GM21723 (cell line): Measurements from ENCODE around the gene DAD1.
"Not testable (repeated sequence)": the region's sequence is repeated elsewhere in the genome, so short reads cannot be mapped to it uniquely, and the experiment has no call there.

ENCODE experiments used
- ATAC-seq: cut with Tn5 transposase; IDR thresholded peaks from one replicate; pipeline ENCODE4 v1.9.1; 2021; ENCODE audit warnings: mild to moderate bottlenecking, moderate library complexity; ENCODE audit not compliant: unreplicated experiment

The DAD1 gene

DNA sequence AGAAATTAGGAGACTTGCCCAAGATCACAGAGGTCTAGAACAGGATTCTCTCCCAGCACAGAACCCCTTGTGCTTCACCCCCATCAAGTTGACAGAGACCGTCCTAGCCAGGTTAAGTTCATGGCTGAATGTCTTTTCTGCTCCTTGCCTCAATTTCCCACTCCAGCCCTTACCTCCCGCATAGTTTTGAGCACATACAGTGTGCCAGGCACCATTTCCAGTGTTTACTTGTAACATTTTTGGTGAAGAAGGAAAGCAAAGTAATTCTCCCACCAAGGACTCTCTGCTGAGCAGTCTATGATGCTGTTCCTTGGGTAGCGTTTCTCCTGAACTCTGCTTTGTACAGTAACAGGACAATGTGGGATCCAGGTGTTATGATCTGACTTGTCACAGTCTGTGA, 10.3 kb upstream of the DAD1 start:
- no peak for ATAC-seq

DNA sequence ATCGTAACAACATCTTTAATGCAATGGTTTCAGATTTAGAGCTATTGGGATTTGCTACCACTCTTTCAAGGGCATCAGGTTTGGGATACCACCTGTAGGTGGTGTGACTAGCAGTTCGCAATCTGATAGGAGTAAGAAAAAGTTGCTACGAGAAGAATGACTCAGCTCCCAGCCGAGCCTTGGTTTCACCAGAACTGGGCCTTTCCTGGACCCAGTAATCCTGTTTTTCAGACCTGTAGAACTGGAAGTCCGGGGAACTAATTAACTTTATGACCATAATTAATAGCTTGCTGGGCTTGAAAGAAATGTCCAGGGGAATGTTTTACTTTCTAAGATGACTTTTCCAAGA, 9.8 kb upstream of the DAD1 start:
- peak; percentile 50 for ATAC-seq

DNA sequence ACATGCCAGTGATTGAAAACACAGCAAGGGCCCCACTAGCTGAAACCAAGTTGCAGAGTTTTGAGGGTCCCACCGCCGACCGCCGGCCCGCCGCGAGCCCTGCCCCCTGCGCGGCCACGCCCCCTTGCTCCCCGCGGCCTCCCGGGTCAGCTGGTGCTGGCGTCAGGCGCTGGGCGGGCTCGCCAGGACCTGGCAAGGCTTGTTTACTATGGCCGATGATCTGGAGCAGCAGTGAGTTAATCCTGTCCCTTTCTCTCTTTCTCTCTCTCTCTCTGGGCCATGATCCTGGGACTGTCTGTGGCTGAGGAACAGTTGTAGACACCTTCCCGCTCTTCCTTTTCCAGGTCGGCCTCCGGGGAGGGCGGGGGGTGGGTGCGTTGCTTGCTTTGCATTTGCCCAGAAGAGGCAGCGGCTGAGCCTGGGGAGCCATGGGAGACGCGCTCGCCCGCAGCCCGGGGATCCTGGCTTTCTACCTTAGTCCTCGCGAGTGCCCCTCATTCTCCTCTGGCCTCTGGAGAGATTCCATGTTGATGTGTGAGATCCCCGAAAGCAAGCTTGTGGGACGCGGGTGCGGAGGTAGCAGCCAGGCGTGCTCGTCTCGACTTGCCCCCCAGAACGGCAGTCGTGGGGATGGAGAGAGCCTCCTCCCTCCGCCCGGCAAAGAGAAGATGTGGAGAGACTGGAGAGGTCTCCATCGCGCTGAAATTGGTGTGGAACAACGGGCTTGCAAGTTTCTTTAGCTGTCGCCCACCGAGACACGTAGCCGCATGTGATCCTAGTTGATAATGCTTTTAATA, 9.3 kb upstream of the DAD1 start, which contains the start of gene ABHD4:
ABHD4 (plus strand) TSS at position 202 of the 797 bp plus-strand sequence; CDS start at position 209, 7 bp downstream.
- ATAC-seq = peak; percentile 79

DNA sequence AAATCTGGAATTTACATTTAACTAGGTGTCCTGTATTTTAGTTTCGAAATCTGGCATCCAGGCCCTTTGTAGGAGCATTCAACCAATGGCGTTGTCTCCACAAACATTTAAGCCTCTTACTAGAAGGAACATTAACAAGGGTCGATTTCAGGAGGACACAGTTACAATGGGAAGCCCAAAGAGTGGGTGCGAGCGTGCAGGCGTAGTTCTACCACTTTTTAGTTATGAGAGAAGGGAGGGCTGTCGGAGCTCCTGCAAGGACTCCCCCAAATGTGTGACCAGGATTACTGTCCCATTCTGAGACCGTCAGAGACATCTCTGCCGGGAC, 8.7 kb upstream of the DAD1 start:
- peak; percentile 34 for ATAC-seq

DNA sequence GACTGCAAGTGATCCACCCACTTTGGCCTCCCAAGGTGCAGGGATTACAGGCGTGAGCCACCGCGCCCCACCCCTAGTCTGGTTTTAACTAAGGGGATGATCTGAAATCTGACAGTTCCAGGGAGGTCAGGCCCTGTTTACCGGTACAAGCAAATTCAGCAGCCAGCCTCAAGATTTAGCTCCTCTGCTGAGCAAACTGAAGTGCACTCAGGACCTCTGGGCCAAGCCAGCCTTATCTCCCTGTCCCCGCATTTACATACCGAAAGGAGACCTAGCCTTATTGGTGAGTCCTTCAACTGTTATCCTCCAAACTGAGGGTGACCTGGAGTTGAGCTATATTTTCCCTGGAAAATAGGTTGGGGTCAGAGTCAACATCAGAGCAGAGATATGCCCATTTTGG, 8.2 kb upstream of the DAD1 start:
- ATAC-seq = no peak

DNA sequence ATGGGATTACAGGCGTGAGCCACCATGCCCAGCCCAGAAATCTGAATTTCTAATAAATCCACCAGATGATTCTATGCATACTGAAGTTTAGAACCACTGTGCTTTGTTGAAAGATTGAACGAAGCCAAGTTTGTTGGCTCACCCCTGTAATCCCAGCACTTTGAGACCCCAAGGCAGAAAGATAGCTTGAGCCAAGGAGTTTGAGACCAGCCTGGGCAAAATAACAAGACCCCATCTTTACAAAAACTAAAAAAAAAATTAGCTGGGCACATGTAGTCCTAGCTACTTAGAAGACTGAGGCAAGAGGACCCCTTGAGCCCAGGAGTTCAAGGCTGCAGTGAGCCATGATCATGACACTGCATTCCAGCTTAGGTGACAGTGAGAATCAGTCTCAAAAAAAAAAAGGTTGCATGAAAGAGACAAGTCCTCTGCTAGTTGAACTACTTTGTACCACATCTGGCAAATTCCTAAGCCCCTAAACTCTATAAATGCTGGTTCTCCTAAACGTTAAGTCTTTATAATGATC, 7.4 kb upstream of the DAD1 start:
- ATAC-seq = no peak

DNA sequence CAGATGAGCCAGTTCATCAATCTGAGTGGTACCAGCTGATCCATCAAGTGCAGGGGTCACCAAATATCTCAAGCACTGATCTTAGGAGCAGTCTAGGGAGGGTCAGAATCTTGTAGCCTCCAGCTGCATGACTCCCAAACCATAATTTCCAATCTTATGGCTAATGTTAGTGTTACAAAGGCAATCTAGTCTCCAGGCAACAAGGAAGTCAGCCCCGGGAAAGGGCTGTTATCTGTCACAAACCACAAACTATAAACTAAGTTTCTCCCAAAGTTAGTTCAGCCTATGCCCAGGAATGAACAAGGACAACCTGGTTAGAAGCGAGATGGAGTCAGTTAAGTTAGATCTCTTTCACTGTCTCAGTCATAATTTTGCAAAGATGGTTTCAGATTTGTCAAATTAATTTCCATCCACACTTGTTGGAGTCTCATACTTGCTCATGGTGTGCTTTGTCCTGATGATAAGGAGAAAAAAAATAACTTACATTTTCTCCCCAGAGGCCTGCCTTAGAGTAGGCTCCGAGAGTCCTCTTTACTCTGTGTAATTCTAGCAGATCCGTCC, 5.2 kb upstream of the DAD1 start:
- no peak for ATAC-seq

DNA sequence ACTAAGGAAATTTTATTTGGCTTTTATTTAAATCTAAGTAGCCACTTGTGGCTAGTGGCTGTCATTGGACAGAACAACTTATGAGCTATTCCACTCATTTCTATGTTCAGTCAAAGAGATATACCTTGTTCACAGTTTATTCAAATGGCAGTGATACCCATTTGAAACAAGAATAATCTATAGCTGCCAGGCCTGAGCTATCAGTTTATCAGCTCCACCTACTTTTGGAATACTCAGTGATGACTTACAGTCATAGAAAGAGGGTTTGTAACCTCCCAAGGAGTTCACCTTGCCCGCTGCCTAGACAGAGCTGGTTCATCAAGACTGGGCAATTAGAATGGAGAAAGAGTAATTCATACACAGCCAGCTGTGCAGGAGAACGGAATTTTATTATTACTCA, 4.6 kb upstream of the DAD1 start:
- ATAC-seq = no peak

DNA sequence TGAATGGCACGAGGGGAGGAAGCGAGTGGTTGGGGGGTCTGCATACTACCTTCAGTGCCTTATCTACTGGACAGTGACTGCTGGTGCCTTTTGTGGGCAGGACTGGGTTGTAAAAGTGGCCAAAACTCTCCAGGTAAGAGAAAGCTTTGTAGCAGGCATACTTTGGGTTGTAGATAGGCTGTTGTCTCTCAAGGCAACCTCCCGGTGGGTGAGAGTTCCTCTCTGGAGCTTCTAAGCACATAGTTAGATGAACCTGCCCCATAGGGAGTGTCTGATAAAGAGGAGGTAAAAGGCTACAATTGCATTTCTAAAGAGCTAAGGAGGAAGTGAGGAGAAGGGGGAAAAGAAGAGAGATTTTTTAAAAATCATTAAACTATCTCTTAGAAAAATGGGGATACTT, 4.2 kb upstream of the DAD1 start:
- ATAC-seq = no peak

DNA sequence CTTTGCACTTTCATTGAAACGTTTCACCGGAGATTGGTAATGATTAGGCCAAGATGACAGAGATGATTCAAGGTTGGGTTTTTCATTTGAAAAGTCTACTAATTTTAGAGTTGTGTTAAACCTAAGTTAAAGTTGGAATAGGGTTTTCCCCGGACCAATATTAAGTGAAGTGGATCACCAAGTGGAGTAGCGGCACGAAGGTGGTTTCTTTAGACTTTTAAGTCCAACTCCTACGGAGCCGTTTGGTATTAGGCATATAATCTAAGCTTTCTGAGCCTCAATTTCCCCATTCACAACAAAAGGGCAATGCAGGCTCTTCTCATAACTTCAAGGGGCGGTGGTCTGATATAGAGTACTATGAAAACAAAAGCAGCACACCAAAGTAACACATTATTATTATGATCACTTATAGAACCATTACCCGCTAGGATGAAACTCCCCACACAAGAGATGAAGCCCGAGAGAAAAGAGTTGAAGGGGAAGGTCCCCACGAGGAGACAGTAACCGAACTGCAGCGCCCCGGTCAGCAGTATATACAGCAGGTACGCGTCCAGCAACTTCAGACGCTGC, 413 bp downstream of the DAD1 start:
- no peak for ATAC-seq

DNA sequence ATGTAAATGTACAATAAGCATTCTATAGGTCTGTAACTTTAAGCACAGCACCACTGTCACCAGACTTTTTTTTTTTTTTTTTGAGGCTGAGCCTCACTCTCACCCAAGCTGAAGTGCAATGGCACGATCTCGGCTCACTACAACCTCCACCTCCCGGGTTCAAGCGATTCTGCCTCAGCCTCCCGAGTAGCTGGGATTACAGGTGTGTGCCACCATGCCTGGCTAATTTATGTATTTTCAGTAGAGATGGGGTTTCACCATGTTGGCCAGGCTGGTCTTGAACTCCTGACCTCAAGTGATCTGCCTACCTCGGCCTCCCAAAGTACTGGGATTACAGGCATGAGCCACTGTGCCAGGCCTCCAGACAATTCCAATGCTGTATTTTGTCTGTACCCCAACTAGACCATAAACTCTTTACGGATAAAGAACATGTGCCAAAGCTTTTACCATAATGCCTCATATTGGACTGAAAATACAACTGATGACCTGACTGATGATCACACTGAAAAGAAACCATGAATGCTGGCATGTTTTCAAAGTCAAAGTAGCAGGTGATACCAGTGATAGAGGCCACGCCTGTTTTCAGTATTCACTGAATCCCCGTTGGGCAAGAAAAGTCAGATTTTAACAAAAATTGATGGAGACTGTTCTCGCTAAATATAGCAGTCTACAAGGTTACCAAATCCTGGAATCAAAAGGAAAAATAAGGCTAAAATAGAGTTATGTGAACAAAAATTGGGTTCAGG, 1.2 kb downstream of the DAD1 start:
- not testable (repeated sequence) for ATAC-seq

DNA sequence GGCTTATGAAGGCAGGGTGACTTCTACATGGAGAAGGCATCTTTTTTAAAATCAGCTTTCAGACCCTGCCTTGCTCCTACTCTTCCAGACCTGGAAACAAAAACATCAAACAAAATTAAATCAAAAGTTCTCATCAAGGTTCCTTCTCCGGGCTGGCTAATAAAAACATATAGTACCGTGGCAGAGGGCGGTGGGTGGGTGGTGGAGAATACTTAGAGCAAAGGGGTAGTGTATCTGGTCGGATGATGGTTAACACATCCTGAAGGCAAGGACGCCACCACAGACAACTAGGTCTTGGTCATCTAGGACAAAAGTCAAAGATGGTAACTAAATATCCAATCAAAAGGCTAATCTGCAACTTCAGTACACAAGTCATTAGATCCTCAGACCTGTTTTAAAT, 1.8 kb downstream of the DAD1 start:
- no peak for ATAC-seq

DNA sequence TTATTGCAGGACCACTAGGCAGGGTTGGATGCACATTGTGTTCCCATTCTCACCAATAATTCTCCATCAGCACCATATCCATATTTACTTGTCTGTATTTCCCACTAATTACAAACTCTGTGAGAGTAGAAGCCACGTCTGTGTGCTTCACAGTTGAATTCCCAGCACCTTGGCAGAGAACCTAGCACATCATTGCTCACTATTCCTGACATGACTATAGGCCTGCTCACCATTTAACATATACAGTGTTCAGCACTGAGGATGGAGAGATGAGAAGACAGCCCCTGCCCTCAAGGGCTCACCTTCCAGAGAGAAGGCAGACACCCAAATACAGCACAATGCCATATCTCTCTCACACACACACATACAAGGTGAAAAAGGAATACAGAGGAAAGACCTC, 5.0 kb downstream of the DAD1 start:
- no peak for ATAC-seq

DNA sequence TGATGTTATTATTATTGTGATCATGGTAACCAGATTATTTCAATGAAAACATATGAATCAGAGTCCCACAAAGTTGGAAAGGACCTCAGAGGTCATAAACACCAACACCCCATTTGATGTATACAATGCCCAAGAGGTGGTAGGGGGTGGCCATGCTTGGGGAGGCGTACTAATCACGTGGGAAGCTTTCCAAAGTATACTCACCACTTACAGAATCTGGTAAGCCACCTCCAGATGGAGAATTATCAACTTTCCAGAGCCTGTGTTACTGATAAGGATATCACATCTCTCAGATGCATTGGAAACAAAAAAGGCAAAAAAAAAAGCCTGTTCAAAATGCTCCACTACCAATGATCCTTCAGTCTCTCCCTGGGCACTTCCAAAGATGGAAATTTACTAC, 8.4 kb downstream of the DAD1 start:
- ATAC-seq = no peak

DNA sequence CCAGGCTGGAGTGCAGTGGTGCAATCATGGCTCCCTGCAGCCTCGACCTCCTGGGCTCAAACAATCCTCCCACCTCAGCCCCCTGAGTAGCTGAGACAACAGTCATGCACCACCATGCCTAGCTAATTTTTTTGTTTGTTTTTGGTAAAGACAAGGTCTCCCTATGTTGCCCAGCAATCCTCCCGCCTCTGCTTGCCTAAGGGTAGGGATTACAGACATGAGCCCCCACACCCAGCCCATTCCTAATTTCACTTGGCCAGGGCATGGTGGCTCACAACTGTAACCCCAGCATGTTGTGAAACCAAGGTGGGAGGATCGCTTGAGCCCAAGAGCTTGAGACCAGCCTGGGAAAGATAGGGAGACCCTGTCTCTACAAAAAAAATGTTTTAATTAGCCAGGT, 9.1 kb downstream of the DAD1 start:
- ATAC-seq = no peak

DNA sequence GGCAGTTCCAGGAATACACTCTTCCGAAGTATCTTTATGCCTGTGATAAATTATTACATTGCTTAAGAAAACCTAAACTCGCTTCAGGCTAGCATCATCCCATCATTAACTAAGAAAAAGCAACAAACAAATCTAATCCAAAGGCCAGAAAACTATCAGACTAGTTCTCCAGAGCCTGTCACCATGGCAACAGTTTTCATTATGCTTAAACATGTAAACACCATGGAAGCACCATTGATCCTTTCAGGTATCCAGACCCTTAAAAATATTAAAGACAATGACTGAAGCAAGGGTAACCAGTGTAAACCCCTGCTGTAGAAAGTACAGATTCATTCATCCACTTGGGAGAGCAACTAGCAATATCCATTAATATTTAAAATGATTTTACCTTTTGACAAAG, 9.8 kb downstream of the DAD1 start:
- ATAC-seq = no peak

DNA sequence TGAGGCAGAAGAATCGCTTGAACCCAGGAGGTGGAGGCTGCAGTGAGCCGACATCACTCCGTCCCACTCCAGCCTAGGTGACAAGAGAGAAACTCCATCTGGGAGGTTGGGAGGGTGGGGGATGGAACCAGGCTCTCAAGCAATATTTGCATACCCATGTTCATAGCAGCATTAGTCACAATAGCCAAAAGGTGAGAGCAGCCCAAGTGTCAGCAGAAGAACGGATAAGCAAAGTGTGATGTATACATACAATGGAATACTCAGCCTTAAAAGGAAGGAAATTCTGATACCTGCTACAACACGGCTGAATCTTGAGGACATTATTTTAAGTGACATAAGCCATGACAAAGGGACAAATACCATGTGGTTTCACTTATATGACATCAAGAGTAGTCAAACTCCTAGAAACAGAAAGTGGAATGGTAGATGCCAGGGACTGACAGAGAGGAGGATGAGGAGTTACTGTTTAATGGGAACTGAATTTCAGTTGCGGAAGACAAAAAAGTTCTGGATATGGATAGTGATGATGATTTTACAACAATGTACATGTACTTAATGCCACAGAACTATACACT, 11.6 kb downstream of the DAD1 start:
- ATAC-seq = no peak

DNA sequence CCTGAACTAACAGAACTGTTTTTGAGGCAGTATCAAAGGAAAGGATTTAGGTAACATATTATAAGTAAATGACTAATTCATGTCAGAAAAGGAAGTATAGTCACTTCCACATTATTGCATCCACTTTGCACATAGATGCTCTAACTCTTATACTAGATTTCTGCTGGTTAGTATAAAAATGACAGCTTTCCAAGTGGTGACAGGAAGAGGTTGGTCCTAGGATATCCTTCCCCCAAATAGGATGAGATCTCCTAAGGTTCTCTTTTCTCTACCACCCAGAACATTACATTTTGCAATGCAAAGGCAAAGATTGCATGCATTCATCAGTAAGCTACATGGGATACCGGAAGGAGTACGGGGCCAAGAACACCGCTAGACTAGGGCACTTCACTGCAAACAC, 15.2 kb downstream of the DAD1 start:
- no peak for ATAC-seq

DNA sequence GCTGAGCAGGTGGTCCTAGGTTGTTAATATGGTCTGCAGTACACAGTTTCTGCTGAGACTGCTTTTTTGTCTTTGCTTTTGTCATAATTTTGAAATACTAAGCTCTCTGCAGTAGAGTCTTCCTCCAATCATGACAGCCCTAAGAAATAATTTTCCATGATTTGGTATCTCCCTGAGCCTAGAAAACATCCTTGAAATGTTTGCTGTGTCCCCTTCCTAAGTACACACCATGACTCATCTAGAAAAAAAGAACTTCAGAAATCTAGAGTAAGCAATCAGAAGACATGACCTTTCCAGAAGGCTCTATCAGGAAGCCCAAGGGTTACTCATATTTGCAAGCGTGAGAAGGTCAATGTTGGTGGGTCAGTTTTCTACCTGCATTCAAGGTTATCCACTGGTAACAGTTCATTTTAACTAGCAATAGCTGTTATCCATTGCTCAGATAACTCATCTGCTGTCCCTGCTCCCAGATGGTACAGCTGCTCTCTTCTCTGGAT, 16.4 kb downstream of the DAD1 start:
- no peak for ATAC-seq

DNA sequence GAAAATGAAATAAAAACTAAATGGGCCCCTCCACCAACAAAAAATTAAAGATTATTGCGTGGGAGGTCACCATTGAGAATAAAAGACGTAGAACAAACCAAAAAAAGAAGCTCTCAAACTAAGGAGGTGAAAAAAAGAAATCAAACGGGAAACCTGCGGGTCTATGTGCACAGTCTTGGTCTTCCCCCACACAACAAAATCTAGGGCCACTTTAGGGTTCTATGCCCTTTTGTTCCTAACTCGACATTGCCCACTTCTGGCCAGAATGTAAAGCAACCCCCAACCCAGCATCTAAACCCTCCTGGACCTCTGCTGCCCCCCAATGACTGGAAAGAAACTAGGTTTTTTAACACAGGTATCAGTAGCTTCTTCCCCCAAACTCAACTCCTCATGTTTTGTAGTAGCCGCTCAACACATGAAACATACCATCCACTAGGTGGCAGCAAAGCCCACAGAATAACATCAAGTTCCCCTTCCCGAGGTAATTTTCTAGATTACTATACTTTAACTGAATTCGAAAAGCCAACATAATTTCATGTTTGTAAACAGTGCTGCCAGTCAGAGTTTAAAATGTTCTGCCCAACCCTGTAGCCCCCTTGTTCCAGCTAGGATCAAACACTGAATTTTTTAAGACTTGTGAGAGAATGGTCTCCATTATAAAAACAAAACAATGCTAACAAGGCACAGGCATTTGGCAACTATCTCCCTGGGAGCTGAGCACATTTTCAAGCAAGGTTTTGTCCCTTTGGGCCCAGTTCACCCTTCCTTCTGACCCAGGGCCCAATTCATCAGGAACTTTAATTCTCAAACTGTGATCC, 18.7 kb downstream of the DAD1 start:
- peak; percentile 69 for ATAC-seq
